AG04450 (cell line): Measurements from ENCODE around the gene KRTAP19-8. TPM values are rescaled to one million over a fixed set of nuclear protein-coding genes. Genes with fewer than 3 reads are reported as not detected.

Source experiments
- CTCF ChIA-PET: fragments of 300-600, 350-600 bp; formaldehyde crosslinking; extraction: SDS; loops from one replicate; lab custom pipeline; 2022; ENCODE audit warnings: antibody characterized with exemption, inconsistent platforms; lab: Charles Lee
- POLR2A ChIA-PET: fragments of 350-600 bp; formaldehyde crosslinking; extraction: SDS; loops from one replicate; lab custom pipeline; 2021; ENCODE audit warnings: antibody characterized with exemption, inconsistent platforms; lab: Yijun Ruan, JAX
- DNase-seq: peaks from one replicate; pipeline ENCODE4 v3.0.0-alpha.2; 2011; ENCODE audit warnings: low read depth, low spot score
- H3K27ac ChIP-seq: one replicate; pipeline ENCODE4 v1.5.1; 2012; ENCODE audit warnings: low read depth, low read length, control low read depth
- H3K27me3 ChIP-seq: one replicate; pipeline ENCODE4 v1.6.0; 2012; ENCODE audit warnings: low read length; ENCODE audit not compliant: control insufficient read depth, insufficient read depth
- H3K4me3 ChIP-seq: 2 replicates; pipeline ENCODE4 v1.5.1; 2011; ENCODE audit warnings: mild to moderate bottlenecking, low read depth, low read length, control low read depth
- H3K9me3 ChIP-seq: 2 replicates; pipeline ENCODE4 v1.5.1; 2012; ENCODE audit warnings: low read length; ENCODE audit not compliant: control insufficient read depth, insufficient read depth
- CTCF ChIP-seq: IDR thresholded peaks from 2 replicates; pipeline ENCODE4 v1.5.1; 2011; ENCODE audit warnings: low read depth, low read length, control low read depth, inconsistent platforms
- polyA plus RNA-seq: library from polyadenylated mRNA; depleted of rRNA; stranded (reverse); fragments of >200 nt; gene quantifications from 2 replicates; pipeline ENCODE4 v1.2.3, GENCODE V29; 2011

Gene KRTAP19-8
- polyA plus RNA-seq, 1 experiment = not detected

- Histone ChIP-seq H3K4me3 (no peak overlapping the region), H3K27me3 (no peaks in the 10 kb centered on the region), H3K9me3 (peaks cover 20% of the 10 kb centered on the region), H3K27ac (no peak overlapping the region)
- no peak for DNase-seq
- POLR2A ChIA-PET = no interaction called here
- CTCF ChIA-PET = no interaction called here
- no peak for TF ChIP-seq CTCF
These were observed 40.7 kb downstream of the KRTAP19-8 start for GRCh38 chr21:30997541-30997940.

GRCh38 chr21:30996728-30997127 lies 41.5 kb downstream of the KRTAP19-8 start:
- no peak for DNase-seq
- no peak for TF ChIP-seq CTCF
- Histone ChIP-seq H3K4me3 (no peak overlapping the region), H3K27me3 (no peaks in the 10 kb centered on the region), H3K27ac (no peak overlapping the region), H3K9me3 (peaks cover 20% of the 10 kb centered on the region)
- CTCF ChIA-PET = no interaction called here
- POLR2A ChIA-PET = no interaction called here

GRCh38 chr21:30994932-30995331 lies 43.3 kb downstream of the KRTAP19-8 start:
- no peaks in the 10 kb centered on the region for H3K27me3 ChIP-seq
- H3K4me3 ChIP-seq = no peak overlapping the region
- CTCF ChIA-PET = no interaction called here
- DNase-seq = no peak
- H3K27ac ChIP-seq = no peak overlapping the region
- H3K9me3 ChIP-seq = peaks cover 19% of the 10 kb centered on the region
- no peak for TF ChIP-seq CTCF
- POLR2A ChIA-PET = no interaction called here

- no peak overlapping the region for H3K4me3 ChIP-seq
These were observed 47.6 kb downstream of the KRTAP19-8 start for GRCh38 chr21:30990514-30991262.

More at GRCh38 chr21:30990514-30991262, 47.6 kb downstream of the KRTAP19-8 start:
- Histone ChIP-seq H3K27me3 (no peaks in the 10 kb centered on the region), H3K9me3 (peaks cover 12% of the 10 kb centered on the region; the same call in 1 of the 2 replicates), H3K27ac (no peak overlapping the region)
- no peak for DNase-seq
- ChIA-PET CTCF (no interaction called here), POLR2A (no interaction called here)
- no peak for TF ChIP-seq CTCF
